HFF-Myc (cell line): ENCODE results near the gene CCDC9B.

Source experiments
- DNase-seq: peaks from one replicate; pipeline ENCODE4 v3.0.0-alpha.2; 2011; ENCODE audit warnings: low read depth; ENCODE audit errors: extremely low read depth
- H3K4me3 ChIP-seq: replicated peaks from 2 replicates; pipeline ENCODE4 v1.5.1; 2011; ENCODE audit warnings: low read depth, mild to moderate bottlenecking, control low read depth, low read length
- CTCF ChIP-seq: IDR thresholded peaks from 2 replicates; pipeline ENCODE4 v1.5.1; 2012; ENCODE audit warnings: mild to moderate bottlenecking, low read depth, low read length, control low read depth; ENCODE audit errors: missing control alignments

CCDC9B gene

GRCh38 chr15:40285554-40286011 lies 55.2 kb downstream of the CCDC9B start:
- H3K4me3 ChIP-seq: no peak overlapping the region
- TF ChIP-seq CTCF: no peak

GRCh38 chr15:40285151-40285550 lies 55.6 kb downstream of the CCDC9B start:
- no peak for TF ChIP-seq CTCF
- no peak overlapping the region for H3K4me3 ChIP-seq
- no peak for DNase-seq

More at GRCh38 chr15:40285554-40286011, 55.2 kb downstream of the CCDC9B start:
- DNase-seq: no peak

- H3K4me3 ChIP-seq: no peak overlapping the region
- DNase-seq: no peak
- TF ChIP-seq CTCF: no peak
Measured at GRCh38 chr15:40283615-40284300, 57.0 kb downstream of the CCDC9B start.

- peak within 1 kb of the TSS; percentile 21 for H3K4me3 ChIP-seq
- DNase-seq: no peak
- TF ChIP-seq CTCF: no peak
Measured at GRCh38 chr15:40282869-40283614, 57.7 kb downstream of the CCDC9B start, which contains the start of gene ANKRD63. TSS of gene ANKRD63 (minus strand) at chr15:40283064. CDS start at chr15:40282586, 478 bp downstream.

- no peak for DNase-seq
- TF ChIP-seq CTCF: peak; percentile 33
- H3K4me3 ChIP-seq: peak overlapping the region; percentile 21
Measured at GRCh38 chr15:40282147-40282868, 58.4 kb downstream of the CCDC9B start.

GRCh38 chr15:40281801-40282146 lies 59.0 kb downstream of the CCDC9B start:
- DNase-seq: no peak
- TF ChIP-seq CTCF: no peak
- peak overlapping the region; percentile 21 for H3K4me3 ChIP-seq
